HepG2 (cell line): ENCODE results near the gene NKAIN4. TPM values are rescaled to one million over a fixed set of nuclear protein-coding genes. Genes with fewer than 3 reads are reported as not detected.
A peak's percentile ranks its signal among the peaks of the same experiment; 100 is the strongest.

Experiments
- ATAC-seq: fragments of 200-7000 bp; cut with Tn5 transposase; 3 replicates; pipeline ENCODE4 v1.9.1; 2020; ENCODE audit warnings: mild to moderate bottlenecking, moderate library complexity
- BruUV-seq: library from RNA; stranded (reverse); fragments of 400-500 nt; replicated peaks from 2 replicates; lab custom pipeline; 2021; lab: Mats Ljungman, UMichigan
- CTCF ChIA-PET: fragments of 300-600 bp; formaldehyde crosslinking; extraction: SDS; loops from one replicate; lab custom pipeline; 2021; ENCODE audit warnings: low total read pairs, inconsistent platforms, low intra/inter-chr PET ratio; lab: Yijun Ruan, JAX
- POLR2A ChIA-PET: fragments of 350-600 bp; sonication (Branson Sonifier 250); formaldehyde crosslinking; loops from one replicate; lab custom pipeline; 2020; ENCODE audit warnings: antibody characterized with exemption, inconsistent platforms; lab: Yijun Ruan, JAX
- DNase-seq: peaks from one replicate; pipeline ENCODE4 v3.0.0-alpha.2; 2015; ENCODE audit warnings: low spot score
- FAIRE-seq: peaks from 3 replicates; lab custom pipeline; 2011; peaks lifted over from hg19 to GRCh38; lab: Jason Lieb, UNC
- H2AFZ ChIP-seq: one replicate; pipeline ENCODE4 v1.6.1; 2011; ENCODE audit warnings: low read length, inconsistent platforms
- H3K27ac ChIP-seq: fragments of 300-600 bp; 3 replicates; pipeline ENCODE4 v1.8.0; 2011; ENCODE audit warnings: mixed run types, mild to moderate bottlenecking, mixed read lengths, low read length, inconsistent platforms; ENCODE audit not compliant: insufficient read depth; ENCODE audit errors: extremely low read length
- H3K27me3 ChIP-seq, 2 experiments: fragments of 200-600 bp in 1 of 2; 2 replicates in 1 of 2; 3 replicates in 1 of 2; pipeline versions ENCODE4 v1.6.0 to v1.8.0; 2011; ENCODE audit warnings: low read length in 2 of 2, mild to moderate bottlenecking in 2 of 2, moderate library complexity in 2 of 2, inconsistent platforms in 1 of 2; ENCODE audit not compliant: insufficient read depth in 2 of 2, control insufficient read depth in 1 of 2
- H3K36me3 ChIP-seq, 2 experiments: fragments of 200-600 bp in 1 of 2; replicated peaks in 1 of 2; 2 replicates in 1 of 2; 3 replicates in 1 of 2; pipeline versions ENCODE4 v1.5.1 to v1.8.0; 2011; ENCODE audit warnings: low read length in 2 of 2, inconsistent platforms in 1 of 2; ENCODE audit not compliant: insufficient read depth in 2 of 2, control insufficient read depth in 1 of 2
- H3K4me1 ChIP-seq: 2 replicates; pipeline ENCODE4 v1.5.1; 2012; ENCODE audit warnings: low read length, inconsistent platforms; ENCODE audit not compliant: insufficient read depth
- H3K4me2 ChIP-seq: 2 replicates; pipeline ENCODE4 v1.6.0; 2011; ENCODE audit warnings: low read depth, low read length, inconsistent platforms
- H3K4me3 ChIP-seq, 3 experiments: fragments of 200-600 bp in 1 of 3; sonication (generic), shearing (Covaris generic) in 1 of 3; replicated peaks in 1 of 3; 2 replicates each; pipeline ENCODE4 v1.5.1; 2011 to 2016; ENCODE audit warnings: low read length in 3 of 3, inconsistent platforms in 2 of 3, low read depth in 2 of 3, mild to moderate bottlenecking in 2 of 3, control low read depth in 1 of 3, mixed read lengths in 1 of 3; ENCODE audit not compliant: insufficient read depth in 1 of 3
- H3K79me2 ChIP-seq: one replicate; pipeline ENCODE4 v1.6.1; 2011; ENCODE audit warnings: low read length, inconsistent platforms; ENCODE audit not compliant: insufficient read depth
- H3K9ac ChIP-seq: 2 replicates; pipeline ENCODE4 v1.6.0; 2011; ENCODE audit warnings: mild to moderate bottlenecking, low read depth, low read length, inconsistent platforms; ENCODE audit not compliant: insufficient read depth
- H3K9me3 ChIP-seq: 2 replicates; pipeline ENCODE4 v1.5.1; 2012; ENCODE audit warnings: mild to moderate bottlenecking, low read length
- H4K20me1 ChIP-seq: 2 replicates; pipeline ENCODE4 v1.6.0; 2011; ENCODE audit warnings: inconsistent platforms, mild to moderate bottlenecking, low read length, moderate library complexity; ENCODE audit not compliant: insufficient read depth
- CBX2 ChIP-seq, 2 experiments: fragments of 200-600 bp in 1 of 2; sonication (generic); formaldehyde crosslinking in 1 of 2; IDR thresholded peaks; 2 replicates each; pipeline versions ENCODE4 v1.7.0 to v1.8.1; 2018 to 2022; ENCODE audit warnings: low read depth in 2 of 2, low read length in 1 of 2, mild to moderate bottlenecking in 1 of 2, missing genetic modification reagents in 1 of 2
- HCFC1 ChIP-seq: fragments of 150-350 bp; IDR thresholded peaks from 2 replicates; pipeline ENCODE4 v1.6.1; 2014; ENCODE audit warnings: low read depth, low read length
- HOXD1 ChIP-seq: sonication (generic); formaldehyde crosslinking; IDR thresholded peaks from 2 replicates; pipeline ENCODE4 v1.5.0; 2020; ENCODE audit warnings: missing genetic modification reagents
- KAT2B ChIP-seq: fragments of 150-350 bp; IDR thresholded peaks from 2 replicates; pipeline ENCODE4 v1.6.1; 2014; ENCODE audit warnings: low read depth, low read length, borderline replicate concordance
- LRRFIP1 ChIP-seq: sonication (generic); formaldehyde crosslinking; conservative IDR thresholded peaks from 2 replicates; pipeline ENCODE4 v1.4.0; 2020; ENCODE audit warnings: missing genetic modification reagents
- RFX5 ChIP-seq: IDR thresholded peaks from 2 replicates; pipeline ENCODE4 v1.6.1; 2011; ENCODE audit warnings: low read depth, low read length, improper control_type of control experiment
- TBX2 ChIP-seq: sonication (generic); formaldehyde crosslinking; IDR thresholded peaks from 2 replicates; pipeline ENCODE4 v1.5.0; 2020; ENCODE audit warnings: missing genetic modification reagents, mild to moderate bottlenecking, borderline replicate concordance
- XBP1 ChIP-seq: sonication (generic); formaldehyde crosslinking; IDR thresholded peaks from 2 replicates; pipeline ENCODE4 v1.5.0; 2020; ENCODE audit warnings: missing genetic modification reagents
- ZNF616 ChIP-seq: sonication (generic); formaldehyde crosslinking; IDR thresholded peaks from 2 replicates; pipeline ENCODE4 v1.5.0; 2020; ENCODE audit warnings: low read depth, mild to moderate bottlenecking, missing genetic modification reagents
- WGBS: methylation state at CpG from one replicate; pipeline ENCODE4 v1.1.6; 2017; ENCODE audit warnings: low lambda C conversion rate; 5-methylcytosine and 5-hydroxymethylcytosine counted together
- in situ Hi-C: cut with HindIII; loops from 2 replicates; pipeline ENCODE4 v1.10.0; 2017; ENCODE audit warnings: low pct_unique_long_range_greater_than_20kb; ENCODE audit not compliant: extremely low pct_ligation_motif_present
- intact Hi-C: fragments of 100-400 bp; cut with micrococcal nuclease; formaldehyde crosslinking; loops from one replicate; pipeline ENCODE4 v1.10.0; 2022; ENCODE audit not compliant: unreplicated experiment
- polyA plus RNA-seq, 8 experiments: library from polyadenylated mRNA; depleted of rRNA in 3 of 8; stranded (reverse) in 7 of 8; unstranded in 1 of 8; fragments of >200 nt; fragmentation: Illumina TruSeq in 4 of 8; extraction: Trizol in 4 of 8; gene quantifications; 2 replicates each; pipeline versions ENCODE4 v1.2.1 to v1.2.3, GENCODE V29; 2011 to 2016; ENCODE audit warnings: low read depth in 4 of 8, missing spikeins in 1 of 8, mixed read lengths in 1 of 8; ENCODE audit not compliant: insufficient read depth in 1 of 8
- total RNA-seq, 5 experiments: library from RNA; depleted of rRNA; stranded (reverse); fragments of >200 nt; fragmentation: Illumina TruSeq; extraction: Trizol; gene quantifications; 2 replicates each; pipeline ENCODE4 v1.2.3, GENCODE V29; 2016; ENCODE audit warnings: low read depth in 1 of 5

NKAIN4 gene
- total and polyA plus RNA-seq, 2 of the 13 experiments (the other 11 are each of a cell fraction or from before 2014, with no cell fraction given) = not detected

- no peak for TF ChIP-seq ZNF616
These were observed 38.9 kb downstream of the NKAIN4 start (continued) for GRCh38 chr20:63215101-63216040.

- Histone ChIP-seq H3K4me3 (peak overlapping the region; percentile 74 to 97 (median 80)), H3K36me3 (peaks cover 28 to 51% of the 10 kb centered on the region in 2 experiments), H3K9ac (peak overlapping the region; percentile 97), H3K27ac (peak overlapping the region; percentile 70), H2AFZ (no peak overlapping the region), H3K79me2 (peaks cover 58% of the 10 kb centered on the region), H3K9me3 (no peaks in the 10 kb centered on the region), H3K4me2 (peak overlapping the region; percentile 84), H3K27me3 (peaks cover 6 to 20% of the 10 kb centered on the region in 2 experiments; a peak in 4 of 5 replicates), H4K20me1 (peaks cover 55% of the 10 kb centered on the region)
- DNase-seq (no peak), FAIRE-seq (no peak), ATAC-seq (no peak)
- ChIA-PET CTCF (interaction anchor here (2.8 kb wide), 1 partner anchor 31 kb away, joined by 18 read pairs; no protein-coding TSS in a partner anchor), POLR2A (interaction anchor here (0.5 to 1.6 kb wide), 4 partner anchors 9 to 496 kb away, joined by 3 to 8 read pairs (median 4); partner anchors contain the start of gene ARFGAP1)
- 80% methylated on average over 6 of the region's 6 CpGs for WGBS
- BruUV-seq = no TSS peak
- 0 out of 2 replicates have a peak, but pooled peaks have one; percentile 10 for TF ChIP-seq XBP1 (CRISPR knock-in tag)
- no peak for TF ChIP-seq RFX5
- no peak for TF ChIP-seq CBX2 (IDR thresholded peaks at IDR 0.05; ENCODE audit: low read depth, low read length)
- no peak for TF ChIP-seq CBX2 (CRISPR knock-in tag; IDR thresholded peaks at IDR 0.05; ENCODE audit: low read depth)
- TF ChIP-seq TBX2 = 0 out of 2 replicates have a peak, but pooled peaks have one; percentile 2
- no peak for TF ChIP-seq HCFC1
- no peak for TF ChIP-seq HOXD1 (CRISPR knock-in tag)
- no peak for TF ChIP-seq ZNF616
- no peak for TF ChIP-seq KAT2B
- TF ChIP-seq LRRFIP1 (CRISPR knock-in tag) = no peak
- TF ChIP-seq, all 625 proteins: peak for 2
- intact Hi-C loops = no loop called here
- in situ Hi-C loops = no loop called here
- H3K4me1 ChIP-seq = peaks cover 77% of the 10 kb centered on the region
These were observed 39.7 kb downstream of the NKAIN4 start for GRCh38 chr20:63214514-63214913.
